Natural killer cell treated with Interleukin-12 subunit alpha and Interleukin-12 subunit beta and Interleukin-15 and Interleukin-18, amount 100 ng/mL, for 72 hours (primary cell): Measurements from ENCODE around the gene AARS2. TPM values are rescaled to one million over a fixed set of nuclear protein-coding genes. Genes with fewer than 3 reads are reported as not detected.
"Not testable (repeated sequence)": the region's sequence is repeated elsewhere in the genome, so short reads cannot be mapped to it uniquely, and the experiment has no call there.

Experiments
- ATAC-seq, 2 donors: fragments of 150-1000 bp; cut with Tn5 transposase in 1 of 2; sonication (Bioruptor Pico), chemical (Tn5 transposase) in 1 of 2; 2 replicates each; pipeline ENCODE4 v1.10.0; 2021
- DNase-seq: peaks from one replicate; pipeline ENCODE4 v3.0.0; 2022; ENCODE audit warnings: low spot score
- H3K27ac Mint-ChIP-seq, 2 donors: 1 replicate in 1 of 2; 2 replicates in 1 of 2; pipeline ENCODE4 v1.8.0; 2022; ENCODE audit warnings: mixed read lengths in 2 of 2, mild to moderate bottlenecking in 1 of 2, moderate library complexity in 1 of 2
- H3K27me3 Mint-ChIP-seq, 2 donors: 1 replicate in 1 of 2; 2 replicates in 1 of 2; pipeline ENCODE4 v1.8.0; 2022; ENCODE audit warnings: mixed read lengths in 2 of 2
- H3K36me3 Mint-ChIP-seq: one replicate; pipeline ENCODE4 v1.8.0; 2022; ENCODE audit warnings: mixed read lengths
- H3K4me1 Mint-ChIP-seq, 2 donors: 1 replicate in 1 of 2; 2 replicates in 1 of 2; pipeline ENCODE4 v1.8.0; 2022; ENCODE audit warnings: low read depth in 2 of 2, mixed read lengths in 2 of 2, mild to moderate bottlenecking in 1 of 2
- H3K4me3 Mint-ChIP-seq: one replicate; pipeline ENCODE4 v1.8.0; 2022; ENCODE audit warnings: mixed read lengths
- H3K9me3 Mint-ChIP-seq: 2 replicates; pipeline ENCODE4 v1.8.0; 2022; ENCODE audit warnings: mixed read lengths
- total RNA-seq, 2 donors: library from RNA; stranded (reverse); gene quantifications; one replicate each; pipeline ENCODE4 v1.2.3, GENCODE V29; 2022

Gene AARS2
- total RNA-seq, result 10 to 100 TPM; 19.3 to 32.6 TPM

- DNase-seq, result peak; percentile 93
- Mint-ChIP-seq H3K36me3 (peaks cover 10% of the 10 kb centered on the region), H3K27me3 (peaks cover under 1 to 5% of the 10 kb centered on the region in 2 donors), H3K27ac (peak within 1 kb of the TSS; percentile 97 to 98), H3K4me3 (peak within 1 kb of the TSS; percentile 100), H3K4me1 (peaks cover 10 to 26% of the 10 kb centered on the region in 2 donors), H3K9me3 (no peaks in the 10 kb centered on the region)
- ATAC-seq, result peak; percentile 96 to 97
Measured at GRCh38 chr6:44312901-44313788, at the start of gene AARS2. Gene AARS2 (minus strand): TSS chr6:44313347. CDS start chr6:44313323, 24 bp downstream.

DNA sequence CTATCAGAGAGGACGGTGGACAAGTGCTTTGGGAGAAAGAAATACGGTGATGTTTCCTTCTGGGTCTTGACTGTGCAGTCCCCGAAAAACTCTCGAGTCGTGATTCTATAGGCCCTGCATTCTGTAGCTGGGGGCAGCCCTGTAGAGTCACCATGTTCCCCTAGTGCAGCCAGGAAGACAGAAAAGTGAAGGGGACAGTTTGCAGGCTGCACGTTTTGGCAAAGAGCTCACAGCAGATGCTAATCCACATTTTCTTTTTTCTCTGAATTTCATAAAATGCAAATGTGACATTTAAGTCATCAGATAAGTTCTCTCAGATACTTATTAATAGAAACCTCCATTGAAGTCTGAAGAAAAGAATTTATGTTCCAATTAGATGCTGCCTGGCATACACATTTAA, 48.8 kb upstream of the AARS2 start:
- no peaks in the 10 kb centered on the region for H3K36me3 Mint-ChIP-seq
- H3K4me1 Mint-ChIP-seq, result no peaks in the 10 kb centered on the region
- peaks cover 10 to 19% of the 10 kb centered on the region in 2 donors for H3K27me3 Mint-ChIP-seq
- no peak for ATAC-seq
- H3K27ac Mint-ChIP-seq, result no peak overlapping the region
- H3K4me3 Mint-ChIP-seq, result no peak overlapping the region
- no peaks in the 10 kb centered on the region for H3K9me3 Mint-ChIP-seq
- DNase-seq, result no peak

GRCh38 chr6:44359973-44360372, 46.8 kb upstream of the AARS2 start:
- H3K4me1 Mint-ChIP-seq, result no peaks in the 10 kb centered on the region
- no peaks in the 10 kb centered on the region for H3K36me3 Mint-ChIP-seq
- no peak for DNase-seq
- H3K27ac Mint-ChIP-seq, result no peak overlapping the region
- peaks cover 18 to 22% of the 10 kb centered on the region in 2 donors for H3K27me3 Mint-ChIP-seq
- ATAC-seq, result no peak
- H3K9me3 Mint-ChIP-seq, result no peaks in the 10 kb centered on the region
- no peak overlapping the region for H3K4me3 Mint-ChIP-seq

- Mint-ChIP-seq H3K27ac (no peak overlapping the region), H3K4me1 (no peaks in the 10 kb centered on the region), H3K9me3 (no peaks in the 10 kb centered on the region), H3K4me3 (no peak overlapping the region), H3K27me3 (peaks cover 12 to 22% of the 10 kb centered on the region in 2 donors), H3K36me3 (no peaks in the 10 kb centered on the region)
- DNase-seq (no peak), ATAC-seq (no peak)
Measured at GRCh38 chr6:44356487-44356886, 43.3 kb upstream of the AARS2 start.

DNA sequence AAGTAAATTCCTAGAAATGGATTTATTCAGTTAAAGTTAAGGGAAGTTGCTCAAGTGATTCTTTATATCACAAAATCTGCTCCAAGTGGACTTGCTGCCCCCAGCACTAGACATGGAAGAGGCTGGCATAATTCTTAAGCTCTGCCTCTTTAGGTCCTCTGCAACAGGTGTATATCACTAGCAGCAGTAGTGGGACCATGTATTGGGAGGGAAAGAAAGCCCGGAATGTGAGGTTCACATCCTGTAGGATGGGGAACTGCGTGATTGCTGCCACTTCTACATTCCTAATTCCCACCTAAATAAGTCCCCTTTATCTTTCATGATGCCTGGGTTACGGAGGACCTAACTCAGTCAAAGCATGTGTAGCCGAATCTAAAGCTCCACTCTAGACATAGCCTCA, 42.5 kb upstream of the AARS2 start:
- Mint-ChIP-seq H3K27ac (no peak overlapping the region), H3K4me1 (no peaks in the 10 kb centered on the region), H3K9me3 (no peaks in the 10 kb centered on the region), H3K4me3 (no peak overlapping the region), H3K36me3 (no peaks in the 10 kb centered on the region), H3K27me3 (peaks cover 12 to 22% of the 10 kb centered on the region in 2 donors)
- ATAC-seq (no peak), DNase-seq (no peak)

DNA sequence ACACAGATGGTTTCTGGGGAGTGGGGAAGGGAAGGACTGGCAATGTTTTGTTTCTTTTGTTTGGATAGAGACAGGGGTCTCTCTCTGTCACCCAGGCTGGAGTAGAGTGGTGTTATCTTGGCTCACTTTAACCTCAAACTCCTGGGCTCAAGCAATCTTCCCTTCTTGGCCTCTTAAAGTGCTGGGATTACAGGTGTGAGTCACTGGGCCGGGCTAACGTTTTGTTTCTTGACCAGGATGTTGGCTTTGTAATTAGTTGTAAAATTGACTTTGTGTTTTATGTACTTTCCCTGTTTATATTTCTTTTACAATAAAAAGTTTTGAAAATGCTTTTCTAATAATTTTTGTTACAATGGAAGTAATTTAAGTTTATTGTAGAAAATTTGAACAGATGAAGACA, 40.2 kb upstream of the AARS2 start:
- Mint-ChIP-seq H3K4me3 (no peak overlapping the region), H3K27me3 (peaks cover 7 to 22% of the 10 kb centered on the region in 2 donors), H3K4me1 (no peaks in the 10 kb centered on the region), H3K27ac (no peak overlapping the region), H3K36me3 (no peaks in the 10 kb centered on the region), H3K9me3 (no peaks in the 10 kb centered on the region)
- ATAC-seq (no peak), DNase-seq (no peak)

- no peaks in the 10 kb centered on the region for H3K9me3 Mint-ChIP-seq
- no peak overlapping the region for H3K4me3 Mint-ChIP-seq
- no peaks in the 10 kb centered on the region for H3K4me1 Mint-ChIP-seq
- ATAC-seq (no peak), DNase-seq (no peak)
- peaks cover 4 to 15% of the 10 kb centered on the region in 2 donors for H3K27me3 Mint-ChIP-seq
- no peak overlapping the region for H3K27ac Mint-ChIP-seq
- no peaks in the 10 kb centered on the region for H3K36me3 Mint-ChIP-seq
Measured at GRCh38 chr6:44352259-44352658, 39.1 kb upstream of the AARS2 start.

DNA sequence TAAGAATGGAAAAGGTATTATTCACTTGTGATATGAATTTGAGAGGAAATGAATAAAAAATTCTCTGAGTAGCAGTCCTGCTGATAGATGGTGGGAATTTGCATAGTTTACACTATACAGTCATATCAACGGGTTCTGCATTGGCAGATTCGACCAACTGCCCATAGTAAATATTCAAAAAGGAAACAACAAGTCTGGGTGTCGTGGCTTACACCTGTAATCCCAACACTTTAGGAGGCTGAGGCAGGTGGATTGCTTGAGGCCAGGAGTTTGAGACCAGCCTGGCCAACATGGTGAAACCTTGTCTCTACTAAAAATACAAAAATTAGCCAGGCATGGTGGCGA, 37.5 kb upstream of the AARS2 start:
- H3K27me3 Mint-ChIP-seq, H3K27ac Mint-ChIP-seq, H3K4me3 Mint-ChIP-seq, H3K9me3 Mint-ChIP-seq, DNase-seq, H3K4me1 Mint-ChIP-seq, H3K36me3 Mint-ChIP-seq, ATAC-seq: not testable (repeated sequence)

DNA sequence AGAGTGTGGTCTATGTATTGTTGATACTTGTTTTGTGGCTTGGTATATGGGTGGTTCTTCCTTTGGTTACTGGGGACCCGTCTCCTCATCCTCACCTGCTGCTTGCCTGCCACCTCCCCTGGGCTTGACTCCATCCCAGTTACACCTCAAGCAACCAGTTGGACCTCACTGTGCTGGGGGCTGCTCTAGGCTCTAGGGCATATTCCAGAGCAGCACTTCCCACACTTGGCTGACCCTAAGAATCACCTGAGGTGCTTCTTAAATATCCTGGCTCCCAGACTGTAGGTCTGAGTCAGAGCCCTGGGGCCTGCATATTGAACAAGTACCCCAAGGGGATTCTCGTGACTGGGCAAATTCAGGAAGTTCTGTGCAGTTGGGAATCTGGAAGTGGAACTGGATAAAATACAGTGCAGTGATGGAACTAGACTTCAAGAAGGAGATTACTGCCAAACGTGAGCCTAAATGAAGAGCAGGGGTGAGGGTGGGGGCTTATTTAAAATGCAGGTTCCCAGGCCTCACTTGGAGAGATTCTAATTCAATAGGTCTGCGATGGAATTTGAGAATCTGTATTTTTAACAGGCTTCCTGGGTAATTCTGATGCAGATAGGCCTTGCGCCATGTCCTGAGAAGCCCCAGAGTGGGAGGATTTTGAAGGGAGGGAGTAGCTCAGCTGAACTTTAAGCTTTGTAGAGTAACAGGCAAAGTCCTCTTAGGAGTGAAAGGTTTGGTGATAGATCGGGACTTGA, 36.9 kb upstream of the AARS2 start:
- Mint-ChIP-seq H3K4me1 (no peaks in the 10 kb centered on the region), H3K36me3 (no peaks in the 10 kb centered on the region), H3K9me3 (no peaks in the 10 kb centered on the region), H3K4me3 (no peak overlapping the region), H3K27ac (no peak overlapping the region), H3K27me3 (peaks cover 8 to 9% of the 10 kb centered on the region in 2 donors)
- DNase-seq (no peak), ATAC-seq (no peak)

DNA sequence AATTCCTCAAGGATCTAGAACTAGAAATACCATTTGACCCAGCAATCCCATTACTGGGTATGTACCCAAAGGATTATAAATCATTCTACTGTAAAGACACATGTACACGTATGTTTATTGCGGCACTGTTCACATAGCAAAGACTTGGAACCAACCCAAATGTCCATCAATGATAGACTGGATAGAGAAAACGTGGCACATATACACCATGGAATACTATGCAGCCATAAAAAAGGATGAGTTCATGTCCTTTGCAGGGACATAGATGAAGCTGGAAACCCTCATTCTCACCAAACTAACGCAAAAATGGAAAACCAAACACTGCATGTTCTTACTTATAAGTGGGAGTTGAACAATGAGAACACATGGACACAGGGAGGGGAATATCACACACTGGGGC, 33.7 kb upstream of the AARS2 start:
- H3K27ac Mint-ChIP-seq, H3K4me3 Mint-ChIP-seq, H3K9me3 Mint-ChIP-seq, DNase-seq, H3K4me1 Mint-ChIP-seq, ATAC-seq, H3K36me3 Mint-ChIP-seq: not testable (repeated sequence)
- peaks cover 30 to 34% of the 10 kb centered on the region in 2 donors for H3K27me3 Mint-ChIP-seq

- Mint-ChIP-seq H3K9me3 (no peaks in the 10 kb centered on the region), H3K4me3 (no peak within 1 kb of the TSS), H3K4me1 (no peaks in the 10 kb centered on the region), H3K27ac (no peak within 1 kb of the TSS), H3K27me3 (peaks cover 36 to 41% of the 10 kb centered on the region in 2 donors), H3K36me3 (no peaks in the 10 kb centered on the region)
- ATAC-seq (no peak), DNase-seq (no peak)
Measured at GRCh38 chr6:44342489-44342888, 29.3 kb upstream of the AARS2 start, which contains the start of gene SPATS1. Gene SPATS1 (plus strand): TSS chr6:44342650. CDS start chr6:44343096, 446 bp downstream.

DNA sequence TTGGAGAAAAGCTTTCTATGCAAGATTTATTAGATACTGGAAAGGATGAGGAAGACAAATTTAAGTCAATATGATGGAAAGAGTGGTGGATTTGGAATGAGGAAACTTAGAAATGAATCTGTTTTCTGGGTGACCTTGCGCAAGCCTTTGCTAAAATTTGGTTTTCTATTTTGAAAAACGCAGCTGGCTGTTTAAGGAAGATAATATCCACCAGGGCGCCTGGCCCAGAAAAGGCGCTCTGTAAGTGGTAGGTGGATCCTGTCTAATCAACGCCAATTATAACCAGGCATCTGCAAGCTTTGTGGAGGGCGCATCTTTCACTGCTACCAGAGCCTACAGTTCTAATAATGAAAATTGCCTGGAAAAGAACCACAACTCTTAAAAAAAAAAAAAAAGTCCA, 28.9 kb upstream of the AARS2 start:
- H3K4me1 Mint-ChIP-seq, result no peaks in the 10 kb centered on the region
- ATAC-seq (no peak), DNase-seq (no peak)
- no peak overlapping the region for H3K27ac Mint-ChIP-seq
- no peaks in the 10 kb centered on the region for H3K36me3 Mint-ChIP-seq
- no peak overlapping the region for H3K4me3 Mint-ChIP-seq
- no peaks in the 10 kb centered on the region for H3K9me3 Mint-ChIP-seq
- peaks cover 36 to 43% of the 10 kb centered on the region in 2 donors for H3K27me3 Mint-ChIP-seq

DNA sequence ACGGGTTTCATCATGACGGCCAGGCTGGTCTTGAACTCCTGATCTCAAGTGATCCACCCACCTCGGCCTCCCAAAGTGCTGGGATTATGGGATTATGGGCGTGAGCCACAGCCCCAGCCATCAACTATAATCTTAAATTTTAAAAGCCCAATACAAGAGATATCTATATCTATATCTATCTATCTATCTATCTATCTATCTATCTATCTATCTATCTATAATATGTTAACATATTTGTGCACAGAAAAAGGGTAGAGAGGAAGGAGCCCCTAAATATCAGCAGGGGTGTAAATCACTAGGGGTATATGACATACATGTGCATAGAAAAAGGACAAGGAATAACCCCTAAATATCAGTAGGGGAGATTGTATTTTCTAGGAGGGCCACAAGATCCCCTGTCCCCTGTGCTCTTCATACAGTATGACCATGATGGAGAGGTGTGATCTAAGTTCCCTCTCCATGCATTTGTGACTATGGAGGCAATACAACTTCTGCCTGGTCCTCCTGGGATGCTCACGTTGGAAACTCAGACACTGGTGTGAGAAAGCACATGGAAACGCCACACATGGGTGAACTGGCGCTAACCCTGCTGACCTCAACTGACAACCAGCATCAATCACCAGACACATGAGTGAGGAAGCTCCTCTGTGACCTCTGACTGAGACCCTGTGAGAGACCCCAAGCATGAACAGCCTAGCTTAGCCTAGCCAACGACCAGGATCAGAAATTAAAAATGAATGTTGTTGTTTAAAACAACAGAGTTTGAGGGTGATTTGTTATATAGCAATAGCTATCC, 28.1 kb upstream of the AARS2 start:
- ATAC-seq, result no peak
- Mint-ChIP-seq H3K4me1 (no peaks in the 10 kb centered on the region), H3K9me3 (no peaks in the 10 kb centered on the region), H3K27me3 (peaks cover 36 to 47% of the 10 kb centered on the region in 2 donors), H3K4me3 (no peak overlapping the region), H3K36me3 (no peaks in the 10 kb centered on the region), H3K27ac (no peak overlapping the region)
- no peak for DNase-seq
